Heart left ventricle (tissue), 16 donors: Measurements from ENCODE around the gene MAN2A1. TPM values are rescaled to one million over a fixed set of nuclear protein-coding genes. Genes with fewer than 3 reads are reported as not detected.

Experiments used
- ATAC-seq, 4 donors: fragments of 200-7000 bp; cut with Tn5 transposase; one replicate each; pipeline ENCODE4 v1.9.1; 2020 to 2022; ENCODE audit warnings: moderate library complexity in 4 of 4, mild to moderate bottlenecking in 3 of 4, moderate number of reproducible peaks in 1 of 4
- DNase-seq, 5 donors: peaks; one replicate each; pipeline ENCODE4 v3.0.0-alpha.2; 2020
- H3K27ac ChIP-seq, 12 donors: fragments of 200-600 bp; sonication (generic) in 4 of 12; one replicate each; pipeline versions ENCODE4 v1.5.0 to v1.8.0; 2016 to 2022; ENCODE audit warnings: mild to moderate bottlenecking in 2 of 12
- H3K27me3 ChIP-seq, 9 donors: fragments of 200-600 bp; sonication (generic) in 2 of 9; one replicate each; pipeline versions ENCODE4 v1.5.1 to v1.8.0; 2016 to 2022; ENCODE audit warnings: mild to moderate bottlenecking in 3 of 9
- H3K36me3 ChIP-seq, 9 donors: fragments of 200-600 bp; sonication (generic) in 2 of 9; one replicate each; pipeline versions ENCODE4 v1.5.0 to v1.8.0; 2018 to 2022; ENCODE audit warnings: mild to moderate bottlenecking in 2 of 9
- H3K4me1 ChIP-seq, 12 donors: fragments of 200-600 bp; sonication (generic) in 4 of 12; one replicate each; pipeline versions ENCODE4 v1.5.0 to v1.8.0; 2016 to 2022; ENCODE audit warnings: mild to moderate bottlenecking in 3 of 12
- H3K4me3 ChIP-seq, 12 donors: fragments of 200-600 bp; sonication (generic) in 4 of 12; one replicate each; pipeline versions ENCODE4 v1.5.0 to v1.8.0; 2017 to 2022; ENCODE audit warnings: mild to moderate bottlenecking in 9 of 12, moderate library complexity in 4 of 12
- H3K9me3 ChIP-seq, 12 donors: fragments of 200-600 bp; sonication (generic) in 4 of 12; one replicate each; pipeline versions ENCODE4 v1.5.0 to v1.8.0; 2016 to 2022; ENCODE audit warnings: mild to moderate bottlenecking in 1 of 12
- POLR2A ChIP-seq, 2 donors: fragments of 450-650 bp; IDR thresholded peaks; one replicate each; pipeline ENCODE4 v1.6.1; 2017; ENCODE audit warnings: antibody characterized with exemption in 2 of 2, mild to moderate bottlenecking in 2 of 2, moderate library complexity in 2 of 2
- WGBS, 4 donors: extraction: QIAGEN DNeasy Blood & Tissue Kit in 2 of 4; methylation state at CpG; one replicate each; pipeline versions ENCODE4 v1.1.5 to v1.1.7; 2013 to 2018; 5-methylcytosine and 5-hydroxymethylcytosine counted together
- intact Hi-C, 10 donors: fragments of 100-400 bp; cut with DNase I; formaldehyde crosslinking; loops; one replicate each; pipeline versions ENCODE4 v1.11.1 to v1.14.2; 2022
- polyA plus RNA-seq, 2 donors: library from polyadenylated mRNA; stranded (reverse); fragments of 200-250 nt; gene quantifications; one replicate each; pipeline ENCODE4 v1.2.3, GENCODE V29; 2013
- total RNA-seq, 9 donors: library from RNA; depleted of rRNA in 2 of 9; stranded (reverse); fragments of >200 nt in 2 of 9; fragmentation: NEBNext Ultra II Directional in 3 of 9; extraction: Animal tissue kit (Norgen Biotek cat#: 25700) in 3 of 9; gene quantifications; one replicate each; pipeline versions ENCODE4 v1.1.0 to v1.2.4, GENCODE V29; 2016 to 2023
- TF ChIP-seq, protein P1 (sequence below), 12 donors: fragments of 200-600 bp; sonication (generic) in 4 of 12; IDR thresholded peaks; one replicate each; pipeline versions ENCODE4 v1.5.0 to v1.8.0; 2018 to 2022; ENCODE audit warnings: antibody characterized with exemption in 12 of 12, mild to moderate bottlenecking in 5 of 12
- donor health status: ischemic (EF 13 %, LVEDD 7.1; RV severe dilation, severe dysfunction).
- donor health status: healthy with polysubstance abuse.
- donor health status: DM: no; HTN: yes; CAD: no.
- donor health status: DM: no; HTN: no; CAD: no.
- donor health status: ischemic (EF 25% LVEDD 6.9; RV normal size, moderate dysfunction).
- donor health status: ischemic (EF 25% LVEDD 5.7; RV mildly dilated, moderate dysfunction).
- donor health status: healthy.
- donor health status: DM: yes; HTN: yes; CAD: no.
- donor health status: ischemic (EF 35%, LVEDD 5.7; RV mildly dilated, moderate dysfunction).
- donor health status: nonischemic (EF 11% LVEDD 7.7; RV severe dilation, severe dysfunction).
- donor health status: DM: yes; HTN: yes; CAD: no.
- donor health status: PGD.
- donor health status: ischemic (EF 29% LVEDD 5.4; RV normal size, mild dysfunction).
- donor health status: nonischemic (EF 23%, LVEDD 6.1; RV moderate dilation, normal function).

The MAN2A1 gene
- total and polyA plus RNA-seq, 11 donors = 2.0 to 22.9 (median 7.8) TPM

DNA sequence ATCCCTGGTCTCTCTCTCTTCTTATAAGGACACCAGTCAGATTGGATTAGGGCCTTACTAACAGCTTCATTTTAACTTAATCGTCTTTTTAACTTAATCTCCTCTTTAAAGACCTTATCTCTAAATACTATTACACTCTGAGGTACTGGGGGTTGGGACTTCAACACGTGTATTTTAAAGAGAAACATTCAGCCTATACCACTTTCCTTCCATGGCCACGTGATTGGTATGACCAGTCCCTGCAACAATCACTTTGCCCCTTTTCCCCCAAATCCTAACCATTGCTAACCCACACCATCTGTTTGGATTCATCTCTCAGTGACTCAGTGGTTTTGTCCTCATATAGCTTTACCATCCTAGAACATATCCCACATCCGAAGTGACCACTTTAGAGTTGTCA lies 3.8 kb upstream of the MAN2A1 start:
- intact Hi-C loops = loop anchor here in 1 of 10 donors (10.0 kb wide), 2 partner anchors 201 to 941 kb away; partner anchors contain the start of gene FER
- WGBS, 4 donors = 76 to 89% (median 80%) methylated on average over 4 of the region's 4 CpGs
- H3K4me1 ChIP-seq = peaks cover 0 to 5% (median 0%) of the 10 kb centered on the region in 12 donors
- peaks cover 0 to 14% (median 0%) of the 10 kb centered on the region in 12 donors for H3K9me3 ChIP-seq
- no peak overlapping the region for H3K4me3 ChIP-seq
- H3K36me3 ChIP-seq = no peaks in the 10 kb centered on the region
- H3K27ac ChIP-seq = no peak overlapping the region
- TF ChIP-seq, protein P1, sequence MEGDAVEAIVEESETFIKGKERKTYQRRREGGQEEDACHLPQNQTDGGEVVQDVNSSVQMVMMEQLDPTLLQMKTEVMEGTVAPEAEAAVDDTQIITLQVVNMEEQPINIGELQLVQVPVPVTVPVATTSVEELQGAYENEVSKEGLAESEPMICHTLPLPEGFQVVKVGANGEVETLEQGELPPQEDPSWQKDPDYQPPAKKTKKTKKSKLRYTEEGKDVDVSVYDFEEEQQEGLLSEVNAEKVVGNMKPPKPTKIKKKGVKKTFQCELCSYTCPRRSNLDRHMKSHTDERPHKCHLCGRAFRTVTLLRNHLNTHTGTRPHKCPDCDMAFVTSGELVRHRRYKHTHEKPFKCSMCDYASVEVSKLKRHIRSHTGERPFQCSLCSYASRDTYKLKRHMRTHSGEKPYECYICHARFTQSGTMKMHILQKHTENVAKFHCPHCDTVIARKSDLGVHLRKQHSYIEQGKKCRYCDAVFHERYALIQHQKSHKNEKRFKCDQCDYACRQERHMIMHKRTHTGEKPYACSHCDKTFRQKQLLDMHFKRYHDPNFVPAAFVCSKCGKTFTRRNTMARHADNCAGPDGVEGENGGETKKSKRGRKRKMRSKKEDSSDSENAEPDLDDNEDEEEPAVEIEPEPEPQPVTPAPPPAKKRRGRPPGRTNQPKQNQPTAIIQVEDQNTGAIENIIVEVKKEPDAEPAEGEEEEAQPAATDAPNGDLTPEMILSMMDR (IDR thresholded peaks at IDR 0.05) = no peak
- TF ChIP-seq POLR2A (IDR thresholded peaks at IDR 0.05) = no peak
- DNase-seq (no peak), ATAC-seq (no peak)
- no peaks in the 10 kb centered on the region for H3K27me3 ChIP-seq

DNA sequence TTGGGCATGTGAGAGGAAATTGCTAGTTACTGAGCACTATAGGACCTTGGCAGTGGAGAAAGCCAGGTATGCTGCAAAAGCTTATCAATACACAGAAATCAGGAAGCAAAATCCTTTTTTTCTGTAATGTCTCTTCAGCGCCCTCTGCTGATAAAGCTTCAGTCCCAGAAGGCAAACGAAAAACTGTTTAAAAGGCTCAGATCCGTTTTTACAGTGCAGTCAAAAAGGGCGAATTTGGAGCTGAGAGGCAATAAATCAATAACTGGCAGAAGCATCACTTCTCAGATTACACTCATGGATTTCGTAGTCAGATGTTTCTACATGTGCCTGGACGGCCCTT lies 1.1 kb upstream of the MAN2A1 start:
- peaks cover 0 to 14% (median 0%) of the 10 kb centered on the region in 12 donors for H3K9me3 ChIP-seq
- DNase-seq (no peak), ATAC-seq (no peak)
- TF ChIP-seq POLR2A (IDR thresholded peaks at IDR 0.05) = no peak
- TF ChIP-seq, protein P1 (IDR thresholded peaks at IDR 0.05) = peak in 8 of 12 donors; percentile 9 to 32 (median 26)
- H3K36me3 ChIP-seq = no peaks in the 10 kb centered on the region
- H3K27ac ChIP-seq = peak overlapping the region; percentile 86 to 99 (median 95)
- WGBS, 4 donors = 36 to 45% (median 38%) methylated on average over 6 of the region's 6 CpGs
- intact Hi-C loops = loop anchor here in 1 of 10 donors (10.0 kb wide), 2 partner anchors 204 to 944 kb away; partner anchors contain the start of gene FER
- H3K4me3 ChIP-seq = peak overlapping the region in 11 of 12 donors; percentile 62 to 98 (median 88)
- H3K27me3 ChIP-seq = no peaks in the 10 kb centered on the region
- peaks cover 0 to 29% (median 9%) of the 10 kb centered on the region in 12 donors for H3K4me1 ChIP-seq

DNA sequence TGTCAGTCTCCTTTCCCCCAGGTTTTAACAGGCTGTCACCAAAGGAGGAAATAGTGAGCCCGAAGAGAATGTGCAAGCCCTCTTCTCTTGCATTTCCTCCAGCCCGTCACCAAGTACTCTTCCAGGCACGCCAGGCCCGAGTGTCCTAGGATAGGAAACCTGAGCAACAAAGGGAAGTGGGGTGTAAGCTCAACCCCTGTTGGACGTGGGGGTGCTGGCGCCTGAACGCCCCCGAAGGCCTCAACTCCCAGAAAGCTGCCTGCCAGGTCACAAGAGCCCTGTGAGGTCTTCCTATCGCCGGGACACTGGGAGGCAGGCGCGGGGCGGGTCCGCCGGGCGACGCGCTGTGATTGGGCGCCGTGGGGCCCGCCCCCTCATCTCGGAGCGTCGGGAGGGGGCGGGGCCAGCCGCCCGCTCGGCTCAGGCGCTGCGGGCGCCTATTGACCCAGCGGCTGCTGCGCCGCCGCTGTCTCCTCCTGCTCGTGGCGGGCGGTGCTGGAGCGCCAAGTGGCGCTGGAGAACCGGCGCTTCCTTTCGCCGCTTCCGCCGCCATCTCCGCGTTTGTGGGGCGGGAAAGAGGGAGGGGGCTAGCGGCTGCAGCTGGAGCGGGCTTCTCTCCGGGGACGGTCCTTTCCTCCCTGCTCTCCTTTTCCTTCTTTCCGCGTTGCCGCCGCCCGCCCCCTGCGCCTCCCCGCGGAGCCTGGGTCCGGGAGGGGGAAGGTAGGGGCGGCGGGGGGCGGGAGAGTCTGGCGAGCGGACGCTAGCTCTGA lies 572 bp upstream of the MAN2A1 start:
- H3K4me1 ChIP-seq = peaks cover 0 to 34% (median 11%) of the 10 kb centered on the region in 12 donors
- intact Hi-C loops = loop anchor here in 1 of 10 donors (10.0 kb wide), 2 partner anchors 204 to 944 kb away; partner anchors contain the start of gene FER
- WGBS, 4 donors = 1 to 5% (median 1%) methylated on average over 8 to 67 of the region's 68 CpGs
- H3K27me3 ChIP-seq = no peaks in the 10 kb centered on the region
- peak overlapping the region; percentile 62 to 98 (median 88) for H3K4me3 ChIP-seq
- ATAC-seq (peak; percentile 91 to 97 (median 96)), DNase-seq (peak; percentile 87 to 95 (median 89))
- TF ChIP-seq, protein P1 (IDR thresholded peaks at IDR 0.05) = peak in 2 of 12 donors; percentile 4 to 25
- TF ChIP-seq POLR2A (IDR thresholded peaks at IDR 0.05) = peak; percentile 80 to 93
- no peaks in the 10 kb centered on the region for H3K36me3 ChIP-seq
- peaks cover 0 to 14% (median 0%) of the 10 kb centered on the region in 12 donors for H3K9me3 ChIP-seq
- peak overlapping the region; percentile 86 to 99 (median 95) for H3K27ac ChIP-seq
